Stimulated activated memory B cell treated with anti-CD40 and anti-IgM and Interleukin-4, amounts not matched to agents 10 μg/mL and 1 μg/mL and 100 μg/mL, for 72 hours (primary cell): ENCODE measurements around the gene AFF3.

Experiments
- ATAC-seq: fragments of 150-1000 bp; cut with Tn5 transposase; 2 replicates; pipeline ENCODE4 v1.10.0; 2021
- H3K27ac Mint-ChIP-seq: one replicate; pipeline ENCODE4 v1.8.0; 2022; ENCODE audit warnings: mild to moderate bottlenecking, mixed read lengths
- H3K27me3 Mint-ChIP-seq: one replicate; pipeline ENCODE4 v1.8.0; 2022; ENCODE audit warnings: mixed read lengths
- H3K36me3 Mint-ChIP-seq: one replicate; pipeline ENCODE4 v1.8.0; 2022; ENCODE audit warnings: mixed read lengths
- H3K4me1 Mint-ChIP-seq: one replicate; pipeline ENCODE4 v1.8.0; 2022; ENCODE audit warnings: mixed read lengths
- H3K4me3 Mint-ChIP-seq: one replicate; pipeline ENCODE4 v1.8.0; 2022; ENCODE audit warnings: mild to moderate bottlenecking, moderate library complexity, mixed read lengths
- H3K9me3 Mint-ChIP-seq: one replicate; pipeline ENCODE4 v1.8.0; 2022; ENCODE audit warnings: mixed read lengths

Gene AFF3

DNA sequence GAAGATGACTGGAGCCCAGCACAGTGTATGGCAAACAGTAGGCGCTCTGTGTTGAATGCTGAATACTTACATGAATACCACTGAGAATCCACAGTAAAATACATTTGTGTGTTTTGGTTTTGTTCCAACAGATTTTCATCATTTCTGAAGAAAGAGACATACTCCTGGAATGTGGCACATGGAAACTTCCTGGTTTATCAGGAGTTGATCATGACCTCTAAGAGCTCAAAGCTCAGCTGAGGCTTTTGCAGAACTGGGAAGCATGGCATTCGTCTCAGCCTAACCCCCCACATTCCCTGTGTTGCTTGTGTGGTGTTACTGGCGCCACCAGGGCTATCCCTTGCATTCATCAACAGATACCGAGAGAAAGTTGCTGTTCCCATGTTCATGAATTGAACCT lies 335.6 kb downstream of the AFF3 start:
- H3K36me3 Mint-ChIP-seq, result peaks cover 53% of the 10 kb centered on the region

DNA sequence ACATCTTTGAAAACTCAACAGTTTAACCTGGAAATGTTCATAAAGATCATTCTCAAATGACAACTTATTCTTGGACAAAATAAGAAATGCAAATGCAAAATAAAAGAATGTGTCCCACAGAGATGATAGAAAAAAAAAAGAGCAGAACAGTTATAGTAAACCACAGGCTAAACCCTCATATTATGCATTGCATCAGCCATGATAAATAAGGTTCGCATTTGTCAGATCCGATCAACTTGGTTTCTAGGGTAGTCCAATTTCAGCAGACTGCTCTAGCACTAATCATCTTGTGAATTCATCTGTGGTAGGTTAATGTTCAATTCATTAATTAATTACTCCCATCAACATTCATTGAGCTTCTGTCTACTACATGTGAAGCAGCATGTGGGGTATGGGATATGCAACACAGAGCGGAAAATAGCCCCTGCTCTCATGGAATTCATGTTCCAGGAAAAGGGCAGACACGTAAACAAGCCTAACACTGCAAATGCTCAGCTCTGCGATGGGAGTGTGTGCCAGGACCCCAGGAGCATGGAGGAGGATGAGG lies 336.4 kb downstream of the AFF3 start:
- Mint-ChIP-seq H3K4me3 (no peak overlapping the region), H3K27me3 (no peaks in the 10 kb centered on the region), H3K27ac (no peak overlapping the region), H3K36me3 (peaks cover 53% of the 10 kb centered on the region), H3K4me1 (peaks cover 56% of the 10 kb centered on the region), H3K9me3 (no peaks in the 10 kb centered on the region)
- ATAC-seq, result no peak

More for the DNA sequence above, 335.6 kb downstream of the AFF3 start:
- peaks cover 56% of the 10 kb centered on the region for H3K4me1 Mint-ChIP-seq
- no peaks in the 10 kb centered on the region for H3K27me3 Mint-ChIP-seq
- H3K4me3 Mint-ChIP-seq, result no peak overlapping the region
- H3K9me3 Mint-ChIP-seq, result no peaks in the 10 kb centered on the region
- H3K27ac Mint-ChIP-seq, result no peak overlapping the region
- ATAC-seq, result no peak

DNA sequence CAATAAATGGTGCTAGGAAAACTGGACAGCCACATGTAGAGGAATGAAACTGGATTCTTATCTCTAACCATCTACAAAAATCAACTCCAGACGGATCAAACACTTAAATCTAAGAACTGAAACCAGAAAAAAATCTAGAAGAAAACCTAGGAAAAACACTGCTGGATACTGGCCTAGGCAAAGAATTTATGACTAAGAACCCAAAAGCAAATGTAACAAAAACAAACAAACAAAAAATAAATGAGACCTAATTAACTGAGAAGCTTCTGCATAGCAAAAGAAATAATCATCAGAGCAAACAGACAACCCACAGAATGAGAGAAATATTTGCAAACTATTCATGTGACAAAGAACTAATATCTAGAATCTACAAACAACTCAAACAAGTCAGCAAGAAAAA lies 338.5 kb downstream of the AFF3 start:
- Mint-ChIP-seq H3K27ac (no peak overlapping the region), H3K9me3 (peaks cover 3% of the 10 kb centered on the region), H3K4me3 (no peak overlapping the region), H3K4me1 (peaks cover 52% of the 10 kb centered on the region), H3K27me3 (no peaks in the 10 kb centered on the region), H3K36me3 (peaks cover 59% of the 10 kb centered on the region)
- no peak for ATAC-seq

DNA sequence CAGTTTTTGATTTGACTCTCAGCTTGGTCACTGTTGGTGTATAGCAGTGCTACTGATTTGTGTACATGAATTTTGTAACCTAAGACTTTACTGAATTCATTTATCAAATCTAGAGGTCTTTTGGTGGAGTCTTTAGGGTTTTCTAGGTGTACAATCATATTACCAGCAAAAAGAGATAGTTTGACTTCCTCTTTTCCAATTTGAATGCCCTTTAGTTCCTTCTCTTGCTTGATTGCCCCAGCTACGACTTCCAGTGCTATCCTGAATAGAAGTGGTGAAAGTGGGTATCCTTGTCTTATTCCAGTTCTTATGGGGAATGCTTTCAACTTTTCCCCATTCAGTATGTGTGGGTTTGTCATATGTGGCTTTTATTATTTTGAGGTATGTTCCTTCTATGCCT lies 339.7 kb downstream of the AFF3 start:
- peaks cover 47% of the 10 kb centered on the region for H3K4me1 Mint-ChIP-seq
- peaks cover 56% of the 10 kb centered on the region for H3K36me3 Mint-ChIP-seq

DNA sequence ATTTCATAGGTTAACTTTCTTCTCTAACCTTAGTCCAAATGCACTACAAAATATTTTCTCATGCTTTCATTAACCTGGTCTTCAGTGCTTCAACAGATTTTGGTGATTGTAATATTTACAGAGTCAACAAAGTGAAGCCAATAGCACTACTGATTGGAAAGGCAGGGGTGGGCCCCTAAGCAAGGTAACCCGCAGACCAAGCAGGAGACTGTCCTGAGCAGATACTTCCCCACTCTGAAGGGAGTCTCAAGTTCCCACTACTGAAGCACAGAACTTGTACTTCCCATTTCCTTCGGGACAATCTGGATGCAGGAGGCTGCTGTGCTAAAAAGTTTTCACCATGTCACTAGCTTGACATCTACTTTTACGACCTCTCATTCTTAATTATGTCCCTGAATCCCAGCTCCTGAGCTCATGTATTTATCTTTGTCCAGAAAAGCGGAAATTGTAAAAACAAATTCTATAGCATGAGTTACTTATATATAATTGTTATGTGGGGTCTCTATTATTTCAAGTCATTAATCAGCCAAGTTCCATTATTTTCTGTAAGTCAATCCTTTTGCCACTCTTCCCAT lies 341.0 kb downstream of the AFF3 start:
- Mint-ChIP-seq H3K9me3 (peaks cover 14% of the 10 kb centered on the region), H3K27me3 (no peaks in the 10 kb centered on the region), H3K4me1 (peaks cover 41% of the 10 kb centered on the region), H3K27ac (no peak overlapping the region), H3K4me3 (no peak overlapping the region), H3K36me3 (peaks cover 56% of the 10 kb centered on the region)
- no peak for ATAC-seq

More for the DNA sequence above, 339.7 kb downstream of the AFF3 start:
- H3K27ac Mint-ChIP-seq, result peak overlapping the region; percentile 43
- ATAC-seq, result no peak
- no peak overlapping the region for H3K4me3 Mint-ChIP-seq
- no peaks in the 10 kb centered on the region for H3K27me3 Mint-ChIP-seq
- peaks cover 6% of the 10 kb centered on the region for H3K9me3 Mint-ChIP-seq

DNA sequence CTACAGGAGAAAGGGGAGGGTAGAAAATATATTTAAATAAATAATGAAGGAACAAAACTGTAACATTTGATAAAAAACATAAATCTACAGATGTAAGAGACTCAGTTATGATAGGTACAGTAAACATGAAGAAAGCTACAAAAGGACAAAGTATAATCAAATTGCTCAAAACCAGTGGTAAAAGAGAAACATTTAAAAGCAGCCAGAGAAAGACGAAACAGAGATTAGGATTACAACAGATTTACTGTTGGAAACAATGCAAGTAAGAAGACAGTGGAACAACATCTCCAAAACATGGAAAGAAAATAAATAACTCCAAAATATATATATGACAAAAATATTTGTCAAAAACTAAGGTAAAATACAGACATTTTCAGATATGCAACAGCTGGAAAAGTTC lies 344.9 kb downstream of the AFF3 start:
- H3K4me1 Mint-ChIP-seq, result peaks cover 11% of the 10 kb centered on the region
- ATAC-seq, result no peak
- no peak overlapping the region for H3K4me3 Mint-ChIP-seq
- H3K27ac Mint-ChIP-seq, result no peak overlapping the region
- H3K27me3 Mint-ChIP-seq, result no peaks in the 10 kb centered on the region
- H3K36me3 Mint-ChIP-seq, result peaks cover 57% of the 10 kb centered on the region
- peaks cover 14% of the 10 kb centered on the region for H3K9me3 Mint-ChIP-seq

DNA sequence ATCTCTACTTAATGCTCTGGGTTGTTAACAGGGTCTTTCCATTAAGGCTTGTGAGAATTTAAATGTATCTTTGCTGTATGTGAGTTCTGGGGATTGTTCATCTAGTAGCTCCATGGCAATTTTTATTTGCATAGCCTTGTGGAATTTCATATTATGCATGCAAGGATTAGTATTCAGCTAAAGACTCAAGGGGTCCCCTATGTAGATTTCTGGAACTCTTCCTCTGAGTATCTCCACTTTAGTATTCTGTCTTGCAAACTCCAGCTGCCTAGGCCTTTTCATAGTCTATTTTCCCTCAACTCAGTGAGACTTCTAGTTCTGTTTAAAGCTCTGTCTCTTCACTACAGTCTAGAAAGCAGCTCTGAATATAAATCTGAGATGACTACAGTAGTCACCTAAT lies 348.0 kb downstream of the AFF3 start:
- peaks cover 60% of the 10 kb centered on the region for H3K36me3 Mint-ChIP-seq
- H3K9me3 Mint-ChIP-seq, result peaks cover 14% of the 10 kb centered on the region
- no peaks in the 10 kb centered on the region for H3K27me3 Mint-ChIP-seq
- peaks cover 10% of the 10 kb centered on the region for H3K4me1 Mint-ChIP-seq
- ATAC-seq, result no peak
- no peak overlapping the region for H3K4me3 Mint-ChIP-seq
- H3K27ac Mint-ChIP-seq, result no peak overlapping the region

DNA sequence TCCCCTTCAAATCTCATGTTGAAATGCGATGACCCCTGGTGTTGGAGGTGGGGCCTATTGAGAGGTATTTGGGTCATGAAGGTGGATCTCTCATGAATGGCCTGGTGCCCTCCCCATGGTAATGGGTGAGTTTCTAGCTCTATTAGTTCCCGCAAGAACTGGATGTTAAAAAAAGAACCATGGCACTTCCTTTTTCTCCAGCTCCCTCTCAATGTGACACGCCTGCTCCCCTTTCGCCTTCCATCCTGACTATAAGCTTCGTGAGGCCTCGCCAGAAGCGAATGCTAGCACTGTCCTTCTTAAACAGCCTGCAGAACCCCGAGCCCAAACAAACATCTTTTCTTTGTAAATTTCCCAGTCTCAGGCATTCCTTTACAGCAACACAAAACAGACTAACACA lies 349.4 kb downstream of the AFF3 start:
- peaks cover 54% of the 10 kb centered on the region for H3K36me3 Mint-ChIP-seq
- no peaks in the 10 kb centered on the region for H3K27me3 Mint-ChIP-seq
- H3K27ac Mint-ChIP-seq, result peak overlapping the region; percentile 46
- H3K4me1 Mint-ChIP-seq, result peaks cover 10% of the 10 kb centered on the region
- peaks cover 9% of the 10 kb centered on the region for H3K9me3 Mint-ChIP-seq
- H3K4me3 Mint-ChIP-seq, result no peak overlapping the region
- ATAC-seq, result no peak

DNA sequence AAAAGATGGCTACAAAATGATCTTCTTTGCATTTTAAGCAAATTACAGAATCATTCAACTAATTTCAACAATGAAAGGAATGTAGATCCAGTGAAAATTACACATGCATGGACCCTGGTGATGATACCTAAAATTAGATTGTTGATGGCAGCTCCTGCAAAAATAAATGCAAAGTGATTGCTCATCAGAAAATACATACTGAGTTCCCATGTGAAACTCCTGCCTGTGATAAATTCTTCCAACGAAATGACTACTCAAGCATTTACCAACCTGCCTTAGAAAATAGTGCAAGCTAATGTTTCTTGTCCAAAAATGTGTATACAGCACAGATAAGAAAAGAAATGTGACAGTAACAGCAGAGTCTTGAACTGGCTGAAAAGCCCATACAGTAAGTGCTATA lies 352.5 kb downstream of the AFF3 start:
- Mint-ChIP-seq H3K36me3 (peaks cover 38% of the 10 kb centered on the region), H3K27ac (no peak overlapping the region), H3K4me3 (no peak overlapping the region), H3K27me3 (no peaks in the 10 kb centered on the region), H3K4me1 (peaks cover 10% of the 10 kb centered on the region), H3K9me3 (no peaks in the 10 kb centered on the region)
- ATAC-seq, result no peak

DNA sequence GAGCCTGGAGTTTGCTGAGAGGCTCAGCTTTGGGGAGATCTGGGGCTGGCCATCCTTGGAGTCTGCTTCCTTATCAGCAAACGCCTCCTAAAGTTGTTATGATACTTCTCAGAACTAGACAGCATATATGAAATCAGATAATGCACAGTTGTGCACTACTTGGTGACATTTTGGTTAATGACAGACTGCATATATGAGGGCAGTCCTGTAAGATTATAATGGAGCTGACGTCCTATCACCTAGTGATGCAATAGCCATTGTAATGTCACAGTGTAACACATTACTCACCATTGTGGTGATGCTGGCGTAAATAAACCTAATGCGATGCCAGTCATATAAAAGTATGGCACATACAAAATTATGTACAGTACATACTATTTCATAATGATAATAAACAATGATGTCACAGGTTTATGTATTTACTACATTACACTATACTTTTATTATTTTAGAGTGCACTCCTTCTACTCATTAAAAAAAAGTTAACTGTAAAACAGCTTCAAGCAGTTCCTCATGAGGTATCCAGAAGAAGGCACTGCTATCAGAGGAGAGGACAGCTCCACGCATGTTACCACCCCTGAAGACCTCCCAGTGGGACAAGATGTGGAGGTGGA lies 354.5 kb downstream of the AFF3 start:
- no peak for ATAC-seq
- H3K9me3 Mint-ChIP-seq, result no peaks in the 10 kb centered on the region
- H3K4me1 Mint-ChIP-seq, result no peaks in the 10 kb centered on the region
- H3K36me3 Mint-ChIP-seq, result peaks cover 35% of the 10 kb centered on the region
- no peak overlapping the region for H3K27ac Mint-ChIP-seq
- no peaks in the 10 kb centered on the region for H3K27me3 Mint-ChIP-seq
- no peak overlapping the region for H3K4me3 Mint-ChIP-seq

DNA sequence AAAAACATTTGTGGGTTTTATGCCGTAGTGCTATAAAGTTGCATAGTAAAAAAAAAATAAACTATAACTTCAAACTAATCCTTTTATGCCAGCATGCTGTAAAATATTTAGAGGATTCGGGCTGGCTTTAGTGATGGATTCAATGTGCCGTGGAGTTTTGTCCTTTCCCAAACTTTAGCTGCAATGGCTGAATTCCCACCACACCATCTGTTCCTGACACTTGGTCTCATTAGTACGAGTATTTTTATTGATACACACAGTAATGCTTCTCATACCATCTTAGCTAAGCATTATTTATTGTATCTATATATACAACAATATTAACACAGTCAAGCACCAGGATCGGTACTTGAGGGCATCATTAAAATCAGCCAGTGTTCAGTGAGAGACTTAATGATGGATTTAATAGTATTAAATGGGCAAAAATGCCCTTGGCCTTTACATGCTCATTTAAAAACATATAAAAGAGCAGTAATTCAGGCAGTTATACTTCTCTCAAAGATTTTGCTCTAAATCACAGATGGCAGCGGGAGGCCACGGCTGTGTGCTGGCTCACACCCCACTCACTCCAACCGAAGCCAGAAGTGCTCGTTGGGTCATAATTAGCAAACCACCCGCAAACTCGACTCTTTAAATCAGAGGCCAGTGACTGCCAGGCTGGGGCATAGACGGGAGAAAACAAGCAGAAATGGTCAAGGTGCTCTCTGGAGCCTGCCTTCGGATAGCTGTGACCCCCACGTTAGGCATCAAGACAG lies 355.6 kb downstream of the AFF3 start:
- H3K27me3 Mint-ChIP-seq, result no peaks in the 10 kb centered on the region
- H3K4me1 Mint-ChIP-seq, result no peaks in the 10 kb centered on the region
- peaks cover 35% of the 10 kb centered on the region for H3K36me3 Mint-ChIP-seq
- ATAC-seq, result no peak
- no peak overlapping the region for H3K4me3 Mint-ChIP-seq
- H3K27ac Mint-ChIP-seq, result no peak overlapping the region
- no peaks in the 10 kb centered on the region for H3K9me3 Mint-ChIP-seq

DNA sequence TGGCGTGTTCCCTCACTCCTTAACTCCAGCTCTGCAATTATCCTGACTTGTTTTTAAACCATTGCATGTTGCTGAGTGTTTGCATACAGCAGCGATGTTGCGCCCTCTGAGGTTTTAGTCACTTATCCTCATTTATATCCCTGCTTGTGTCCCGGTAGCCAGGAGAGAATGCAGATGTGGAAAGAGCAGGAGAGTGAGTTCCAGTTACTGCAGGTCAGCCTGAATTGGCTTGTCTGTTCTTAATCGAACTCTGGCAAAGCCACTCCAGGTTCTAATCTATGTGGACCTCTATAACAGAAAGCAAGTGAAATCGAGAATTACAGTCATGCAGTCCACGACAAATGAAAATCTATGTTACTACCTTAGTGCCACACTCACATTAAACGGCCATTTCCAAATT lies 357.4 kb downstream of the AFF3 start:
- Mint-ChIP-seq H3K27ac (no peak overlapping the region), H3K4me3 (no peak overlapping the region), H3K9me3 (peaks cover 11% of the 10 kb centered on the region), H3K4me1 (no peaks in the 10 kb centered on the region), H3K27me3 (no peaks in the 10 kb centered on the region), H3K36me3 (peaks cover 47% of the 10 kb centered on the region)
- ATAC-seq, result no peak

DNA sequence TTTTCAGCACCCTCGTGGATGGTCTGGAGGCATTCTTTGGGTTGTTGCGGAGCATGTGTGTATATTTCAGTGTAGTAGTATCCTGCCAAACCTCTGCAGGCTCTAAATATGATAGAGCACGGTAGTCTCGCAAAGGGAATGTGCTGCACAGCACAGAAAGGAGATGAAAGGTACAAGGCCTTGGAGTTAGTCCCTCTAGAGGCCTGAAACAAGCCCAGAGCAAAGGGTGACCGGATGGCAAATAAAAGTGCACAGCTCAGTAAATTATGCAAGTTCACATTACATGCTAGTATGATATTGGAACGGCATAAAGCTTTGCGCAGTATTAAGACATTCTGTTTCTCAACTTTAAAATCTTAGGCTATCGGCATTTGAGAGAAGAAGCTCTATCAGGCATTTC lies 358.1 kb downstream of the AFF3 start:
- peaks cover 49% of the 10 kb centered on the region for H3K36me3 Mint-ChIP-seq
- H3K4me1 Mint-ChIP-seq, result no peaks in the 10 kb centered on the region
- no peak overlapping the region for H3K27ac Mint-ChIP-seq
- no peak for ATAC-seq
- no peak overlapping the region for H3K4me3 Mint-ChIP-seq
- H3K9me3 Mint-ChIP-seq, result peaks cover 15% of the 10 kb centered on the region
- H3K27me3 Mint-ChIP-seq, result no peaks in the 10 kb centered on the region

DNA sequence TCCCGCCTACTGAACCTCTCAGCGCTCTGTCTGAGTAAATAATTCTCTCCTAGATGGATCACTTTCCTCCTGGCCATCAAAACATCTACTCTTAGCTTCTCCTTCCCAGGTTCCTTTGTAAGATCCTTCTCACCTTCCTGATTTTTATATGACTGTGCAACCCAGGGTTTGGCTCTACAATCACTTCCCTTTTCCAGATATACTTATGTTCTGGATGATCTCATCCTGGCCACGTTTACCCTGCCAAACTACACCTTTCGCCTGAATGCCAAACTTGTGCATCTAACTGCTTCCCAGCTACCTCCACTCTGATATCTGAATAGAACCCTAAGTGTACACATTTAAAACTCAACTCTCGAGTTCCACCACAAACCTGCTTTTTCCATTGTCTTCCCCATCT lies 362.1 kb downstream of the AFF3 start:
- H3K4me1 Mint-ChIP-seq, result peaks cover under 1% of the 10 kb centered on the region
- H3K36me3 Mint-ChIP-seq, result peaks cover 77% of the 10 kb centered on the region
- no peaks in the 10 kb centered on the region for H3K27me3 Mint-ChIP-seq
- H3K9me3 Mint-ChIP-seq, result peaks cover 26% of the 10 kb centered on the region
- no peak overlapping the region for H3K4me3 Mint-ChIP-seq
- ATAC-seq, result no peak
- H3K27ac Mint-ChIP-seq, result no peak overlapping the region

DNA sequence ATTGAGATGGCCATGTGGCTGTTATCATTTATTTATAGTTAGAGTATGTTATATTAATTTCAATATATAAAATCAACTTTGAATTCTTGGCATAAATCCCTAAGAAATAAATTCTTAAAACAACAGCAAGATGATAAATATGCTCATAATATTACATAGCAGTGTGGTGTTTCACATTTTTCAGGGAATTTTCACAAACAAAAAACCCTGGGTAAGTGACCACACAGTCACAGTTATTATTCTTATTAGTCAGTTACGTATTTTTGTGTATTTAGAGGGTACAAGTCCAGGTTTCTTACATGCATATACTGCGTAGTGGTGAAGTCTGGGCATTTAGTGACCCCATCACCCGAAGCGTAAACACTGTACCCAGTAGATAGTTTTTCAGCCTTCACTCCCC lies 363.1 kb downstream of the AFF3 start:
- Mint-ChIP-seq H3K4me1 (peaks cover 11% of the 10 kb centered on the region), H3K4me3 (no peak overlapping the region), H3K9me3 (peaks cover 28% of the 10 kb centered on the region), H3K36me3 (peaks cover 82% of the 10 kb centered on the region), H3K27me3 (no peaks in the 10 kb centered on the region), H3K27ac (no peak overlapping the region)
- ATAC-seq, result no peak
